PC-3 (cell line): ENCODE measurements around the gene FBN2.

Source experiments
- EZH2phosphoT487 ChIP-seq: fragments of 300-600 bp; sonication (generic); IDR thresholded peaks from 2 replicates; pipeline ENCODE4 v1.6.1; 2018; ENCODE audit warnings: mild to moderate bottlenecking, antibody characterized with exemption, low read length, borderline replicate concordance
- TF ChIP-seq, protein P1 (sequence below): fragments of 300-600 bp; sonication (generic); conservative IDR thresholded peaks from 2 replicates; pipeline ENCODE4 v1.5.1; 2017; ENCODE audit warnings: antibody characterized with exemption, low read depth, mild to moderate bottlenecking, low read length

DNA sequence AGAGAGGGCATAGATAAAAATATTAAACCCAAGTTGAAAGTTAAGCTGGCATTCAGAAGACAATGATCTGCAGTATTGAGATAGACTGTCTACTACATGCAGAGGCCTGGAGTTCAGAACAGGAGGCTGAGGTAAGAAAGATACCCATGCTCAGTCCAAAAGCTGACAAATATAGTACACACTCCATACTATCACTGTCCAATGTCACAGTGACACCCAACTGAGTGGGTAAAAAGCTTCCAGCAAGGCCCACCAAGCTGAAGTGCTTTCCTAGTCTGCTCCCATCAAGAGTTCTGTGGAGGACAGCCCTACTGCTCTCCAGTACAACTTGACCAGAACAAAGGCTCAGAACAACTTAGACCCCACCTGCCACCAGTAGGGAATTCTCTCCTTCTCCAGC lies 329.6 kb downstream of the FBN2 start:
- TF ChIP-seq, protein P1, sequence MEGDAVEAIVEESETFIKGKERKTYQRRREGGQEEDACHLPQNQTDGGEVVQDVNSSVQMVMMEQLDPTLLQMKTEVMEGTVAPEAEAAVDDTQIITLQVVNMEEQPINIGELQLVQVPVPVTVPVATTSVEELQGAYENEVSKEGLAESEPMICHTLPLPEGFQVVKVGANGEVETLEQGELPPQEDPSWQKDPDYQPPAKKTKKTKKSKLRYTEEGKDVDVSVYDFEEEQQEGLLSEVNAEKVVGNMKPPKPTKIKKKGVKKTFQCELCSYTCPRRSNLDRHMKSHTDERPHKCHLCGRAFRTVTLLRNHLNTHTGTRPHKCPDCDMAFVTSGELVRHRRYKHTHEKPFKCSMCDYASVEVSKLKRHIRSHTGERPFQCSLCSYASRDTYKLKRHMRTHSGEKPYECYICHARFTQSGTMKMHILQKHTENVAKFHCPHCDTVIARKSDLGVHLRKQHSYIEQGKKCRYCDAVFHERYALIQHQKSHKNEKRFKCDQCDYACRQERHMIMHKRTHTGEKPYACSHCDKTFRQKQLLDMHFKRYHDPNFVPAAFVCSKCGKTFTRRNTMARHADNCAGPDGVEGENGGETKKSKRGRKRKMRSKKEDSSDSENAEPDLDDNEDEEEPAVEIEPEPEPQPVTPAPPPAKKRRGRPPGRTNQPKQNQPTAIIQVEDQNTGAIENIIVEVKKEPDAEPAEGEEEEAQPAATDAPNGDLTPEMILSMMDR, result no peak
- TF ChIP-seq EZH2phosphoT487, result no peak
